GM12891 (cell line): ENCODE results near the gene ART1.

Experiments
- PAX5 ChIP-seq: IDR thresholded peaks from 2 replicates; pipeline ENCODE4 v1.6.1; 2011; ENCODE audit warnings: low read length, moderate library complexity, mild to moderate bottlenecking; ENCODE audit not compliant: insufficient read depth, severe bottlenecking
- POLR2A ChIP-seq: IDR thresholded peaks from 2 replicates; pipeline ENCODE4 v1.6.1; 2011; ENCODE audit warnings: low read depth, low read length, control low read depth
- POLR2AphosphoS5 ChIP-seq: IDR thresholded peaks from 2 replicates; pipeline ENCODE4 v1.6.1; 2011; ENCODE audit warnings: low read depth, low read length, control low read depth
- POU2F2 ChIP-seq: IDR thresholded peaks from 2 replicates; pipeline ENCODE4 v1.6.1; 2011; ENCODE audit warnings: low read depth, mild to moderate bottlenecking, control low read depth, low read length, moderate library complexity
- SPI1 ChIP-seq: IDR thresholded peaks from 2 replicates; pipeline ENCODE4 v1.6.1; 2011; ENCODE audit warnings: low read depth, low read length, control low read depth
- TAF1 ChIP-seq: IDR thresholded peaks from 2 replicates; pipeline ENCODE4 v1.6.1; 2011; ENCODE audit warnings: low read depth, low read length, control low read depth

- TF ChIP-seq POLR2A = no peak
- no peak for TF ChIP-seq TAF1
- no peak for TF ChIP-seq POLR2AphosphoS5
- TF ChIP-seq SPI1 = no peak
- TF ChIP-seq POU2F2 = no peak
- no peak for TF ChIP-seq PAX5
Observed at GRCh38 chr11:3639841-3640240, 5.1 kb upstream of the ART1 start.
